Measurements from ENCODE around the gene FNDC10.
"Not testable (repeated sequence)": the region's sequence is repeated elsewhere in the genome, so short reads cannot be mapped to it uniquely, and the experiment has no call there.

The FNDC10 gene

GRCh38 chr1:1637479-1637875 is 37.5 kb upstream of the FNDC10 start:
- H3K4me3 ChIP-seq (ENCODE audit: low read length in 2 of 2); H2BK15ac ChIP-seq (ENCODE audit: low read length); H4K91ac ChIP-seq (ENCODE audit: low read depth, low read length, poor library complexity); H3K9ac ChIP-seq (ENCODE audit: low read depth, low read length, poor library complexity); H3K79me1 ChIP-seq (ENCODE audit: low read depth, low read length); H2BK5ac ChIP-seq (ENCODE audit: low read length); H3K4ac ChIP-seq (ENCODE audit: low read length); H4K8ac ChIP-seq (ENCODE audit: low read depth, low read length); DNase-seq (ENCODE audit: low spot score); H3K4me2 ChIP-seq (ENCODE audit: insufficient read depth, low read length, poor library complexity, severe bottlenecking); H3K9me3 ChIP-seq (replicated peaks in 1 of 2; ENCODE audit: control insufficient read depth in 2 of 2, insufficient read depth in 1 of 2, low read depth in 1 of 2, low read length in 2 of 2); H2AFZ ChIP-seq (ENCODE audit: low read length); H3K27me3 ChIP-seq (ENCODE audit: control insufficient read depth in 3 of 3, insufficient read depth in 3 of 3, low read depth in 1 of 3, low read length in 3 of 3); H3K23ac ChIP-seq (ENCODE audit: low read depth, low read length, poor library complexity); H3K27ac ChIP-seq (replicated peaks; ENCODE audit: low read length); H3K18ac ChIP-seq (ENCODE audit: low read length); H2AK5ac ChIP-seq (ENCODE audit: low read depth, low read length); H3K4me1 ChIP-seq (ENCODE audit: control insufficient read depth in 2 of 2, insufficient read depth in 1 of 2, low read depth in 1 of 2, low read length in 2 of 2); H2BK12ac ChIP-seq (ENCODE audit: low read length); H2BK120ac ChIP-seq (ENCODE audit: low read depth, low read length); H3K14ac ChIP-seq (ENCODE audit: low read length): not testable (repeated sequence)
- H3K36me3 ChIP-seq (replicated peaks in 1 of 2; ENCODE audit: control insufficient read depth in 2 of 2, insufficient read depth in 2 of 2, low read length in 2 of 2) = peaks cover 3 to 14% of the 10 kb centered on the region in 2 donors
- no CpG with 5 or more reads among the region's 14 CpGs for whole genome bisulfite sequencing, 2 donors (ENCODE audit: extremely low coverage in 2 of 2, insufficient read length in 2 of 2, insufficient replicate concordance in 1 of 2)

DNA sequence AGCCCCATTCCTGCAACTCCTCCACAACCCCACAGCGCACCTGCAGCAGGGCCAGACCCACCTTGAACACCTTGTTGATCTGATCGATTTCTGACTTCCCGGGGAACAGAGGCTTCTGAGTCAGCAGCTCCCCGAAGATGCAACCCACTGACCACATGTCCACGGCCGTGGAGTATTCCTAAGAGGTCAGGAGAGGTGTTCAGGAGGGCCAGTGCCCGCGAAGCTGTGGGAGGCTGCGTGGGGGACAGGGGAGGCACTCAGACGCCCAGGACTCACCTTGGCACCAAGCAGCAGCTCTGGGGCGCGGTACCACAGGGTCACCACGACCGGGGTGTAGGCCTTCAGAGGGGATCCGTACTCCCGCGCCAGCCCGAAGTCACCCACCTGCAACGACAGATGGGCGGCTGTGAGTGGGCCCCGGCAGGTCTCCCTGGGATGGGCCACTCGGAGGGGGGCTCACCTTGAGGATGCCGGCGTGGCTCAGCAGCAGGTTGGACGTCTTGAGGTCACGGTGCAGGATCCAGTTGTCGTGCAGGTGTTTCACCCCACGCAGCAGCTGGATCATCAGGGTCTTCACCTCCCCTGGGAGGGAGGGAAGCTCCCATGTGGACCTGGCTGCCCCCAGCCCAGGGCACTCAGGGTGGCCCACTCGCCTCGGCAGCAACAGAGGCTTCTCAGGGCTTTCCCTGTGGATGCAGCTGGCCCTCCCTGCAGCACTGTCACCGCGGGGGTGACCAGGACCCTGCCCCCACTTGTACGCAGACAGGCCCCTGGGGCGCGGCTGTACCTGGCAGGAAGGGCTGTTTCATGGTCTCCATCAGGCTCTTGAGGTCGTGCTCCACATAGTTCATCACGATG is 36.9 kb upstream of the FNDC10 start:
- not testable (repeated sequence) for H3K14ac ChIP-seq (ENCODE audit: low read length); H3K18ac ChIP-seq (ENCODE audit: low read length); H3K4ac ChIP-seq (ENCODE audit: low read length); H2BK15ac ChIP-seq (ENCODE audit: low read length); H4K8ac ChIP-seq (ENCODE audit: low read depth, low read length); H3K27me3 ChIP-seq (ENCODE audit: control insufficient read depth in 3 of 3, insufficient read depth in 3 of 3, low read depth in 1 of 3, low read length in 3 of 3); H2AFZ ChIP-seq (ENCODE audit: low read length); H2AK5ac ChIP-seq (ENCODE audit: low read depth, low read length); H2BK5ac ChIP-seq (ENCODE audit: low read length); H2BK120ac ChIP-seq (ENCODE audit: low read depth, low read length); H3K9me3 ChIP-seq (replicated peaks in 1 of 2; ENCODE audit: control insufficient read depth in 2 of 2, insufficient read depth in 1 of 2, low read depth in 1 of 2, low read length in 2 of 2); DNase-seq (ENCODE audit: low spot score); H3K23ac ChIP-seq (ENCODE audit: low read depth, low read length, poor library complexity); H3K9ac ChIP-seq (ENCODE audit: low read depth, low read length, poor library complexity); H2BK12ac ChIP-seq (ENCODE audit: low read length); H3K4me2 ChIP-seq (ENCODE audit: insufficient read depth, low read length, poor library complexity, severe bottlenecking); H3K4me3 ChIP-seq (ENCODE audit: low read length in 2 of 2); H4K91ac ChIP-seq (ENCODE audit: low read depth, low read length, poor library complexity); H3K27ac ChIP-seq (replicated peaks; ENCODE audit: low read length); H3K79me1 ChIP-seq (ENCODE audit: low read depth, low read length); H3K4me1 ChIP-seq (ENCODE audit: control insufficient read depth in 2 of 2, insufficient read depth in 1 of 2, low read depth in 1 of 2, low read length in 2 of 2)
- H3K36me3 ChIP-seq (replicated peaks in 1 of 2; ENCODE audit: control insufficient read depth in 2 of 2, insufficient read depth in 2 of 2, low read length in 2 of 2) = peaks cover 3 to 14% of the 10 kb centered on the region in 2 donors
- WGBS, 2 donors (ENCODE audit: extremely low coverage in 2 of 2, insufficient read length in 2 of 2, insufficient replicate concordance in 1 of 2) = no CpG with 5 or more reads among the region's 37 CpGs

DNA sequence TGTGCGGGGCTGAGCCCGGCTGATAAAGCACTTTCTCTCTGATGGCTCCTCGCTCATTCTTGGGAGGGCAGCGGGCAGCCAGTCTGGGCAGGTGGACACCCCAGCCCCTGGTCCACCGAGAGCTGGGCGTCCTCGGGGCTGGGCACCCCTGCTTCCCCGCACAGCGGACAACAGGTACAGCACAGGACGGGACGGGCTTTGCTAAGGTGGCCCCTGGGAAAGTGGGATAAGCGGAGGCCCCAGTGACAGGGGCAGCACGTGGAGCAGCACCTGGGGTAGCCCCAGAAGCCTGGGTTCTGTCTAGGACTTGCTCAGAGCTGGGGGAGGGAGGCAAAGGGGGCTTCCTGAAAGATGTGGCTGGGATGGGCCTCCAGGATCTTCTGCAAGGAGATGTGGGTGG is 34.7 kb upstream of the FNDC10 start:
- Histone ChIP-seq H3K36me3 (replicated peaks in 1 of 2; ENCODE audit: control insufficient read depth in 2 of 2, insufficient read depth in 2 of 2, low read length in 2 of 2) (peaks cover 3 to 14% of the 10 kb centered on the region in 2 donors), H3K27me3 (ENCODE audit: control insufficient read depth in 3 of 3, insufficient read depth in 3 of 3, low read depth in 1 of 3, low read length in 3 of 3) (peaks cover 0 to 26% (median 16%) of the 10 kb centered on the region in 3 experiments)
- H2BK120ac ChIP-seq (ENCODE audit: low read depth, low read length); H3K18ac ChIP-seq (ENCODE audit: low read length); DNase-seq (ENCODE audit: low spot score); H3K4me2 ChIP-seq (ENCODE audit: insufficient read depth, low read length, poor library complexity, severe bottlenecking); H3K23ac ChIP-seq (ENCODE audit: low read depth, low read length, poor library complexity); H2AK5ac ChIP-seq (ENCODE audit: low read depth, low read length); H4K91ac ChIP-seq (ENCODE audit: low read depth, low read length, poor library complexity); H2BK15ac ChIP-seq (ENCODE audit: low read length); H3K9ac ChIP-seq (ENCODE audit: low read depth, low read length, poor library complexity); H3K4ac ChIP-seq (ENCODE audit: low read length); H2BK5ac ChIP-seq (ENCODE audit: low read length); H3K9me3 ChIP-seq (replicated peaks in 1 of 2; ENCODE audit: control insufficient read depth in 2 of 2, insufficient read depth in 1 of 2, low read depth in 1 of 2, low read length in 2 of 2); H3K14ac ChIP-seq (ENCODE audit: low read length); H2AFZ ChIP-seq (ENCODE audit: low read length); H4K8ac ChIP-seq (ENCODE audit: low read depth, low read length); H3K27ac ChIP-seq (replicated peaks; ENCODE audit: low read length); H3K4me3 ChIP-seq (ENCODE audit: low read length in 2 of 2); H3K4me1 ChIP-seq (ENCODE audit: control insufficient read depth in 2 of 2, insufficient read depth in 1 of 2, low read depth in 1 of 2, low read length in 2 of 2); H2BK12ac ChIP-seq (ENCODE audit: low read length); H3K79me1 ChIP-seq (ENCODE audit: low read depth, low read length): not testable (repeated sequence)
- WGBS, 2 donors (ENCODE audit: extremely low coverage in 2 of 2, insufficient read length in 2 of 2, insufficient replicate concordance in 1 of 2) = no CpG with 5 or more reads among the region's 13 CpGs

DNA sequence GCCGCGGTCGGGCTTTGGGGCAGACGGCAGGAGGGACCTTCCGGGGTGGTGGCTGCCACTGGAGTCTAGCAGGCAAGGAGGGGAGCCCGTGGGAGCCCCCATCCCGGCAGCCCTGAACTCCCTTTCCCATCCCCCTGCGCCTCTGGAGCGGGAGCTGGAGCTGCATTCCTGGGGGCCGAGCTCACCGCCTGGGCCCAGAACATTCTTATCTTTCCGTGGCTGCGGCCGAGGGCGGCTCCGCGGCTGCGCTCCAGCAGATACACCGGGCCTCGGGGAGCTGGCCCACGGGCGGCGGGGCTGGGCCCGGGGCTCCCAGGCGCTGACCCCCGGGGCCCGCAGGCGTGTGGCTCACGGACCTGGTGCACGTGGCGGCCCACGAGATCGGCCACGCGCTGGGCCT is 33.5 kb upstream of the FNDC10 start:
- H3K9ac ChIP-seq (ENCODE audit: low read depth, low read length, poor library complexity); H2BK120ac ChIP-seq (ENCODE audit: low read depth, low read length); H2BK15ac ChIP-seq (ENCODE audit: low read length); H3K4me2 ChIP-seq (ENCODE audit: insufficient read depth, low read length, poor library complexity, severe bottlenecking); H3K9me3 ChIP-seq (replicated peaks in 1 of 2; ENCODE audit: control insufficient read depth in 2 of 2, insufficient read depth in 1 of 2, low read depth in 1 of 2, low read length in 2 of 2); DNase-seq (ENCODE audit: low spot score); H3K4ac ChIP-seq (ENCODE audit: low read length); H2BK12ac ChIP-seq (ENCODE audit: low read length); H2AK5ac ChIP-seq (ENCODE audit: low read depth, low read length); H4K8ac ChIP-seq (ENCODE audit: low read depth, low read length); H3K79me1 ChIP-seq (ENCODE audit: low read depth, low read length); H4K91ac ChIP-seq (ENCODE audit: low read depth, low read length, poor library complexity); H3K14ac ChIP-seq (ENCODE audit: low read length); H2AFZ ChIP-seq (ENCODE audit: low read length); H3K4me3 ChIP-seq (ENCODE audit: low read length in 2 of 2); H3K18ac ChIP-seq (ENCODE audit: low read length); H3K27ac ChIP-seq (replicated peaks; ENCODE audit: low read length); H3K23ac ChIP-seq (ENCODE audit: low read depth, low read length, poor library complexity); H2BK5ac ChIP-seq (ENCODE audit: low read length); H3K4me1 ChIP-seq (ENCODE audit: control insufficient read depth in 2 of 2, insufficient read depth in 1 of 2, low read depth in 1 of 2, low read length in 2 of 2): not testable (repeated sequence)
- peaks cover 3 to 10% of the 10 kb centered on the region in 2 donors for H3K36me3 ChIP-seq (replicated peaks in 1 of 2; ENCODE audit: control insufficient read depth in 2 of 2, insufficient read depth in 2 of 2, low read length in 2 of 2)
- no CpG with 5 or more reads among the region's 35 CpGs for WGBS, 2 donors (ENCODE audit: extremely low coverage in 2 of 2, insufficient read length in 2 of 2, insufficient replicate concordance in 1 of 2)
- H3K27me3 ChIP-seq (ENCODE audit: control insufficient read depth in 3 of 3, insufficient read depth in 3 of 3, low read depth in 1 of 3, low read length in 3 of 3) = peaks cover 0 to 38% (median 18%) of the 10 kb centered on the region in 3 experiments
